Progenitor cell of endocrine pancreas (in vitro differentiated cells): ENCODE measurements around the gene CUX1. TPM values are rescaled to one million over a fixed set of nuclear protein-coding genes. Genes with fewer than 3 reads are reported as not detected.
A peak's percentile ranks its signal among the peaks of the same experiment; 100 is the strongest.

Source experiments
- DNase-seq: peaks from one replicate; pipeline ENCODE4 v3.0.0; 2021; ENCODE audit warnings: low spot score; ENCODE audit not compliant: unreplicated experiment
- H3K27ac Mint-ChIP-seq: 2 replicates; pipeline ENCODE4 v1.8.0; 2021; ENCODE audit warnings: mild to moderate bottlenecking, moderate library complexity, mixed read lengths
- H3K27me3 Mint-ChIP-seq: 2 replicates; pipeline ENCODE4 v1.8.0; 2021; ENCODE audit warnings: mixed read lengths
- H3K36me3 Mint-ChIP-seq: 2 replicates; pipeline ENCODE4 v1.8.0; 2022; ENCODE audit warnings: mixed read lengths; ENCODE audit not compliant: insufficient read depth
- H3K4me1 Mint-ChIP-seq: 2 replicates; pipeline ENCODE4 v1.8.0; 2021; ENCODE audit warnings: low read depth, mixed read lengths
- H3K4me3 Mint-ChIP-seq: 2 replicates; pipeline ENCODE4 v1.8.0; 2021; ENCODE audit warnings: low read depth, mild to moderate bottlenecking, moderate library complexity, mixed read lengths
- H3K9me3 Mint-ChIP-seq: 2 replicates; pipeline ENCODE4 v1.8.0; 2021; ENCODE audit warnings: low read depth, mixed read lengths
- CTCF ChIP-seq: fragments of 200-600 bp; sonication (generic); IDR thresholded peaks from one replicate; pipeline ENCODE4 v1.5.0; 2021; ENCODE audit warnings: antibody characterized with exemption, mild to moderate bottlenecking; ENCODE audit not compliant: unreplicated experiment
- total RNA-seq: library from RNA; stranded (reverse); gene quantifications from 2 replicates; pipeline ENCODE4 v1.2.1, GENCODE V29; 2021

The CUX1 gene
- total RNA-seq, 1 donor from 2014 or later = 103 TPM

DNA sequence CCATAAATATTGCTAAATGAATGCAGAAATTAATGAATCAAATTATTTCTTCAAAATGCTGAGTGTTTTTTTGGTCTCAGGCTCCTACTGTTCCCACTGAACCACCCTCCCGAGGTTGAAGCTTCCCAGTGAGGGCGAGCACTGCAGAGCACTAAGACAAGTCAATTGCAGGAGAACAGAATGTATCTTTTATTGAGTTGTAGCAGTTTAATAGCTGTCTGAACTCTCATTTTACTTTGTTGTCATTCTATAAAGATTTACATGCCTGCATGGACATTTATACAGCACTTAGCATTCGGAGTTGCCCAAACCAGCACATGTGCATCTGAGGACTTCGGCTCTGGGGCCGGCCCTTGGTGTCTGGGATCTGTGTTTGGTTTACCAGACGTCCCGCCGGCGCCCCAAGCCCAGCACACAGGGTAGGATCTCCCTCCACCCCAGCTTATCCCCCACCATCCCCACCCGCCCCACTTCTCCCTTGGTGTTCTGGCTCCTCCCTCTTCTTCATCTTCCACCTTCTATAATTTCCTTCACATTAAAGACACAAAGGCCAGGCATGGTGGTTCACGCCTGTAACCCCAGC, 258.2 kb downstream of the CUX1 start:
- no peaks in the 10 kb centered on the region for H3K9me3 Mint-ChIP-seq
- H3K4me3 Mint-ChIP-seq = no peak overlapping the region
- H3K4me1 Mint-ChIP-seq = peaks cover 14% of the 10 kb centered on the region
- no peak for TF ChIP-seq CTCF
- no peak for DNase-seq
- no peak overlapping the region for H3K27ac Mint-ChIP-seq
- H3K27me3 Mint-ChIP-seq = no peaks in the 10 kb centered on the region
- peaks cover 32% of the 10 kb centered on the region for H3K36me3 Mint-ChIP-seq

- Mint-ChIP-seq H3K36me3 (peaks cover 29% of the 10 kb centered on the region), H3K27me3 (no peaks in the 10 kb centered on the region), H3K9me3 (no peaks in the 10 kb centered on the region), H3K27ac (peak overlapping the region; percentile 70), H3K4me1 (peaks cover 19% of the 10 kb centered on the region), H3K4me3 (no peak overlapping the region)
- no peak for TF ChIP-seq CTCF
- DNase-seq = no peak
Measured at GRCh38 chr7:102077081-102077480, 259.7 kb downstream of the CUX1 start.

DNA sequence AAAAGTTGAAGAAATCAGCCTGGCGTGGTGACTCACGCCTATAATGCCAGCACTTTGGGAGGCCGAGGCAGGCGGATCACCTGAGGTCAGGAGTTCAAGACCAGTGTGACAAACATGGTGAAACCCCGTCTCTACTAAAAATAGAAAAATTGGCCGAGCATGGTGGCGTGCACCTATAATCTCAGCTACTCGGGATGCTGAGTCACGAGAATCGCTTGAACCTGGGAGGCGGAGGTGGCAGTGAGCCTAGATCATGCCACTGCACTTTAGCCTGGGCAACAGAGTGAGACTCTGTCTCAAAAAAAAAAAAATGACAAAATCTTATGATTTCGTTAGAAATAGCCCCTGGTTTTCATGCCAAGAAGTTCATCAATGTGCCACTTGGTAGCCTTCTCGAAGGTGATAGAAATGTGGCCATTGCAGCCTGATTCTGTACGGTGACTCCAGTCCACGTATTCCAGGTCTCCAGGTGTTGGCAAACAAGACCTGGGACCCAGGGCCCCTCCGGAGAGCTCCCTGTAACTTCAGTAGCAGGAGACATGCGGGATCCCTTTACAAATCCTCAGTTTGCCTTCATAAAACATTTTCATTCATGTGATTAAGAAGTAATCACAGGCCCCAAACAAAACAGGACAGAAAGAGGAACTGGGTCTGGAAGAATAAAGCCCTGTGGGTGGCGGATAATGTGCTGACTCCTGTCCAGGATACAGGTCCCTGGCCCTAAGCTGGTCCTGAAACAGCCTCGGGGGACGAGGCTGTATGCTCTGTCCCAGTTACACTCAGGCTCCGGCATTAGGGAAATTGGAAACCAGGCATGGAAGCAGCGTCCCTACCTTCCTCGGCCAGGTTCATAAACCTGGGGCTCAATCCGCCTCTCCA, 262.0 kb downstream of the CUX1 start:
- Mint-ChIP-seq H3K9me3 (no peaks in the 10 kb centered on the region), H3K4me3 (peak overlapping the region; percentile 50), H3K4me1 (peaks cover 19% of the 10 kb centered on the region), H3K27me3 (no peaks in the 10 kb centered on the region), H3K27ac (peak overlapping the region; percentile 80), H3K36me3 (peaks cover 30% of the 10 kb centered on the region)
- TF ChIP-seq CTCF = no peak
- DNase-seq = no peak

DNA sequence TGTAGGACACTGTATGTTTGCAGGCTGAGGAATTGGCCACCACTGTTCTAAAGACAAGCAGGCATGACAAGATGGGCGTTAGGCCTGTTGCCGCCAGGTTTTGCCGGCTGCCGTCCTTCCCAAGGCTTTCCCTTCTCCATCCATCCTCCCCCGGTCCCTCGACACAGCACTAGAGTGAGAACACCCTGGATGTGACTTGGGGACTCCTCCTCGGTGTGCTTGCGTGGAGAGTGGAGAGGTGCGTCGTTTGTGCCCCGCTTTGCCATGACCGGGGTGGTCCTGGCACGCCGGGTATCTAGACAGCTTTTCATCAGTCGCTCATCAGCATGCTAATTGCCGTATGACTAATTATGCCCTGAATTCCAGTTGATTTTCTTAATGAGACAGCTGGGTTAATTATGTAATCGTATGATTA, 262.6 kb downstream of the CUX1 start:
- no peaks in the 10 kb centered on the region for H3K27me3 Mint-ChIP-seq
- peaks cover 19% of the 10 kb centered on the region for H3K4me1 Mint-ChIP-seq
- no peak for DNase-seq
- TF ChIP-seq CTCF = no peak
- peaks cover 34% of the 10 kb centered on the region for H3K36me3 Mint-ChIP-seq
- H3K4me3 Mint-ChIP-seq = no peak overlapping the region
- no peaks in the 10 kb centered on the region for H3K9me3 Mint-ChIP-seq
- peak overlapping the region; percentile 80 for H3K27ac Mint-ChIP-seq

DNA sequence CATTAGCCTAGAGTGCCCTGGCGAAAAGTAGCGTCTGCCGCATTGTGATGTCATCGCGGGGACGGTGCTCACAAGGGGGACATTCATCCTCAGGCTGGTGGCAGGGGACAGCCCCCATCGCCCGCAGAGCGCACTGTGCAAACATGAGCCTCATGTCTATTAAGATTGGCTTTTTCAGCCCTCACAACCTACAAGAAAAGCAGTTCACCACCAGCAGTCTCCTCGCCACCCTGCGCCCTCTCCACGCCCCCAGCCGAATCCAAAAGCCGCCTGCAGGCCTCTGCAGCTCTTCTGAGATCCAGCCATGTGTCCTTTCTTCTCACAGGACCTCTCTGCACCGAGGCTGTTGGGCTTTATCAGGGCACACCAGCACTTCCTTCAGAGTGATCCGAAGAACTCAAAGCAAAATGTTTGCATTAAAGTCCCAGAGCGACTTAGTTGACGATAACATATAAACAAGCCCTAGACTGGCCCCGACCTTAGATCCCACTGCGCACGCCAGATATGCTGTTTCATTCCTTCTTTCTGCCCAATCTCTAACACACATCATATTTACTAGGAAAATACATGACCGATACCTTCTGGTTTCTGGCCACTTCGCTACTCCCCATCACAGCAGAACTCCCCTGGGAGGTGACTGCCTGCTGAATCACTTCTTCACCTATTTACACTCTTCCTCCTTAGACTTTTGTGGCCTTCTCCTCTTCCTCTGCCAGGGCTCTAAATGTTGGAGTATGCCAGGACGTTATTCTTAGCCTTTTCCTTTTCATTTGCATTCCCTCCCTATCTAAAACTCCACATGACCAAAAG, 263.2 kb downstream of the CUX1 start:
- Mint-ChIP-seq H3K27ac (peak overlapping the region; percentile 15), H3K4me1 (peaks cover 19% of the 10 kb centered on the region), H3K9me3 (peaks cover 4% of the 10 kb centered on the region), H3K4me3 (no peak overlapping the region), H3K36me3 (peaks cover 33% of the 10 kb centered on the region), H3K27me3 (no peaks in the 10 kb centered on the region)
- DNase-seq = no peak
- no peak for TF ChIP-seq CTCF
